ENCODE measurements around the gene EVC.

The EVC gene

GRCh38 chr4:5746829-5747737 lies 36.1 kb downstream of the EVC start:
- no peak for DNase-seq (ENCODE audit: low read depth, low spot score)
- Histone ChIP-seq H3K4me3 (no peak overlapping the region), H3K9ac (ENCODE audit: insufficient read length) (no peak overlapping the region), H3K9me3 (ENCODE audit: low read depth, low read length) (no peaks in the 10 kb centered on the region), H3K27ac (no peak overlapping the region), H3K36me3 (ENCODE audit: insufficient read depth, low read length) (peaks cover 22% of the 10 kb centered on the region; the same call in 1 of the 2 replicates)
- no peak for TF ChIP-seq POLR2AphosphoS5 (IDR thresholded peaks at IDR 0.05; ENCODE audit: borderline replicate concordance, low read depth, low read length)
- TF ChIP-seq FOXP2 (optimal IDR thresholded peaks at IDR 0.05; ENCODE audit: control extremely low read depth, extremely low read length, insufficient read depth), result no peak
- no peak for TF ChIP-seq EZH2 (IDR thresholded peaks at IDR 0.05)

GRCh38 chr4:5747738-5748375 lies 36.9 kb downstream of the EVC start:
- no peak overlapping the region for H3K9ac ChIP-seq (ENCODE audit: insufficient read length)
- no peak overlapping the region for H3K27ac ChIP-seq
- H3K36me3 ChIP-seq (ENCODE audit: insufficient read depth, low read length), result peaks cover 17% of the 10 kb centered on the region; the same call in 1 of the 2 replicates
- TF ChIP-seq EZH2 (IDR thresholded peaks at IDR 0.05) (no peak), POLR2AphosphoS5 (IDR thresholded peaks at IDR 0.05; ENCODE audit: borderline replicate concordance, low read depth, low read length) (no peak), FOXP2 (optimal IDR thresholded peaks at IDR 0.05; ENCODE audit: control extremely low read depth, extremely low read length, insufficient read depth) (no peak)
- DNase-seq (ENCODE audit: low read depth, low spot score), result no peak
- no peaks in the 10 kb centered on the region for H3K9me3 ChIP-seq (ENCODE audit: low read depth, low read length)
- H3K4me3 ChIP-seq, result no peak overlapping the region

GRCh38 chr4:5749568-5749967 lies 38.6 kb downstream of the EVC start:
- H3K27ac ChIP-seq, result no peak overlapping the region
- DNase-seq (ENCODE audit: low read depth, low spot score), result no peak
- no peaks in the 10 kb centered on the region for H3K9me3 ChIP-seq (ENCODE audit: low read depth, low read length)
- TF ChIP-seq EZH2 (IDR thresholded peaks at IDR 0.05) (no peak), POLR2AphosphoS5 (IDR thresholded peaks at IDR 0.05; ENCODE audit: borderline replicate concordance, low read depth, low read length) (no peak), FOXP2 (optimal IDR thresholded peaks at IDR 0.05; ENCODE audit: control extremely low read depth, extremely low read length, insufficient read depth) (no peak)
- H3K4me3 ChIP-seq, result no peak overlapping the region
- peaks cover 2% of the 10 kb centered on the region; the same call in 1 of the 2 replicates for H3K36me3 ChIP-seq (ENCODE audit: insufficient read depth, low read length)
- no peak overlapping the region for H3K9ac ChIP-seq (ENCODE audit: insufficient read length)

GRCh38 chr4:5750052-5750945 lies 39.3 kb downstream of the EVC start:
- H3K9me3 ChIP-seq (ENCODE audit: low read depth, low read length), result no peaks in the 10 kb centered on the region
- no peak overlapping the region for H3K9ac ChIP-seq (ENCODE audit: insufficient read length)
- TF ChIP-seq FOXP2 (optimal IDR thresholded peaks at IDR 0.05; ENCODE audit: control extremely low read depth, extremely low read length, insufficient read depth) (no peak), EZH2 (IDR thresholded peaks at IDR 0.05) (no peak), POLR2AphosphoS5 (IDR thresholded peaks at IDR 0.05; ENCODE audit: borderline replicate concordance, low read depth, low read length) (no peak)
- H3K27ac ChIP-seq, result no peak overlapping the region
- H3K36me3 ChIP-seq (ENCODE audit: insufficient read depth, low read length), result 0 out of 2 replicates have a peak, but pooled peaks cover under 1% of the 10 kb centered on the region
- H3K4me3 ChIP-seq, result no peak overlapping the region
- no peak for DNase-seq (ENCODE audit: low read depth, low spot score)

GRCh38 chr4:5750946-5751665 lies 40.1 kb downstream of the EVC start:
- no peak for DNase-seq (ENCODE audit: low read depth, low spot score)
- Histone ChIP-seq H3K4me3 (no peak overlapping the region), H3K27ac (no peak overlapping the region), H3K36me3 (ENCODE audit: insufficient read depth, low read length) (no peaks in the 10 kb centered on the region), H3K9ac (ENCODE audit: insufficient read length) (no peak overlapping the region), H3K9me3 (ENCODE audit: low read depth, low read length) (no peaks in the 10 kb centered on the region)
- TF ChIP-seq FOXP2 (optimal IDR thresholded peaks at IDR 0.05; ENCODE audit: control extremely low read depth, extremely low read length, insufficient read depth) (no peak), POLR2AphosphoS5 (IDR thresholded peaks at IDR 0.05; ENCODE audit: borderline replicate concordance, low read depth, low read length) (no peak), EZH2 (IDR thresholded peaks at IDR 0.05) (no peak)

GRCh38 chr4:5751666-5752375 lies 40.8 kb downstream of the EVC start:
- no peak for TF ChIP-seq POLR2AphosphoS5 (IDR thresholded peaks at IDR 0.05; ENCODE audit: borderline replicate concordance, low read depth, low read length)
- TF ChIP-seq EZH2 (IDR thresholded peaks at IDR 0.05), result no peak
- no peak for TF ChIP-seq FOXP2 (optimal IDR thresholded peaks at IDR 0.05; ENCODE audit: control extremely low read depth, extremely low read length, insufficient read depth)
- Histone ChIP-seq H3K36me3 (ENCODE audit: insufficient read depth, low read length) (no peaks in the 10 kb centered on the region; the same call in 1 of the 2 replicates), H3K9me3 (ENCODE audit: low read depth, low read length) (no peaks in the 10 kb centered on the region), H3K9ac (ENCODE audit: insufficient read length) (no peak overlapping the region), H3K4me3 (no peak overlapping the region), H3K27ac (no peak overlapping the region)
- DNase-seq (ENCODE audit: low read depth, low spot score), result no peak
